ENCODE data around the gene RXFP4.
"Not testable (repeated sequence)": the region's sequence is repeated elsewhere in the genome, so short reads cannot be mapped to it uniquely, and the experiment has no call there.

Gene RXFP4

GRCh38 chr1:155978325-155978972 lies 37.0 kb downstream of the RXFP4 start, which contains the start of gene ARHGEF2:
ARHGEF2 (minus strand) TSS chr1:155978547; CDS start chr1:155978427, 120 bp downstream.
- peak; percentile 83 for DNase-seq (ENCODE audit: low spot score)

- peak; percentile 63 for DNase-seq (ENCODE audit: low spot score)
These were observed 37.6 kb downstream of the RXFP4 start for GRCh38 chr1:155978973-155979429.

- DNase-seq (ENCODE audit: low spot score) = peak; percentile 62
These were observed 38.3 kb downstream of the RXFP4 start for GRCh38 chr1:155979597-155980343.

- peak; percentile 79 for DNase-seq (ENCODE audit: low spot score)
These were observed 40.0 kb downstream of the RXFP4 start for GRCh38 chr1:155981266-155982088.

GRCh38 chr1:155982106-155982505 lies 40.7 kb downstream of the RXFP4 start:
- no peak for DNase-seq (ENCODE audit: low spot score)

GRCh38 chr1:155983191-155984024 lies 42.0 kb downstream of the RXFP4 start:
- DNase-seq (ENCODE audit: low spot score) = peak; percentile 87

- no peak for DNase-seq (ENCODE audit: low spot score)
These were observed 42.9 kb downstream of the RXFP4 start for GRCh38 chr1:155984341-155984740.

- not testable (repeated sequence) for DNase-seq (ENCODE audit: low spot score)
These were observed 43.6 kb downstream of the RXFP4 start for GRCh38 chr1:155984903-155985645.

GRCh38 chr1:155989242-155990004 lies 48.0 kb downstream of the RXFP4 start:
- DNase-seq (ENCODE audit: low spot score) = peak; percentile 77

GRCh38 chr1:155990005-155990739 lies 48.7 kb downstream of the RXFP4 start:
- DNase-seq (ENCODE audit: low spot score) = no peak

Data from GM03348 (cell line).